ENCODE results near the gene PPM1J. TPM values are rescaled to one million over a fixed set of nuclear protein-coding genes. Genes with fewer than 3 reads are reported as not detected.

The PPM1J gene
- total and polyA plus RNA-seq, 9 of the 15 experiments (the other 6 are each of a cell fraction or from before 2014, with no cell fraction given), result 0.25 to 10.5 (median 4.2) TPM

DNA sequence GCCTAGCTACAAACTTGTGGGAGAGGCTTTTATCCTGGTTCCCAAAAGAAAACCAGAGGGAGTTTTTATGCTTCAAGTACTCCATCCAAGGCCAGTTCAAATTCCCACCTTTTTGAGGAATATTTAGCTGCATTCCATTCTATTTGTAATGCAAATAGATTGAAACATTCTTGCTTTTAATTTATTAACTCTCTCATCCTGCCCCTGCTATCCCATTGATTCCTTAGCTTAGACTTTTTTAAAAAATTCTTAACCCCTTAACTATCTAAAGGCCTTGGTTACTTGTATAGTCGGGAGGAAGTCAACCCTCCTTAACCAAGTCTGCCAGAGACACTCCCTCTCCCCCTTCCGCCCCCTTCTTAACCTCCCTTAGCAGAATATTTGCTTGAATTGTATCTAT is 43.1 kb downstream of the PPM1J start:
- ChIA-PET CTCF (ENCODE audit: low intra/inter-chr PET ratio) (interaction anchor here (0.6 to 2.2 kb wide), 2 partner anchors 35 to 45 kb away, joined by 3 to 15 read pairs; partner anchors contain the start of gene RHOC), POLR2A (interaction anchor here (0.6 to 7.3 kb wide), 13 partner anchors 10 to 721 kb away, joined by 3 to 104 read pairs (median 4); partner anchors contain the start of genes PPM1J and ST7L)
- BruUV-seq (replicated peaks), result no TSS peak
- Histone ChIP-seq H3K27me3 (ENCODE audit: control insufficient read depth in 2 of 2, insufficient read depth in 2 of 2, low read length in 2 of 2) (no peaks in the 10 kb centered on the region), H3K4me1 (replicated peaks in 1 of 2; ENCODE audit: control insufficient read depth in 2 of 2, insufficient read depth in 2 of 2, low read length in 2 of 2) (peaks cover 18 to 31% of the 10 kb centered on the region in 2 experiments), H2AFZ (ENCODE audit: low read depth, low read length) (no peak overlapping the region), H3K4me3 (no peak overlapping the region), H4K20me1 (replicated peaks; ENCODE audit: control insufficient read depth, insufficient read depth, low read length) (no peaks in the 10 kb centered on the region), H3K27ac (ENCODE audit: extremely low read depth, low read depth, low read length) (no peak overlapping the region), H3K9me1 (ENCODE audit: control insufficient read depth, insufficient read depth, low read length) (no peaks in the 10 kb centered on the region), H3K9me3 (replicated peaks; ENCODE audit: control insufficient read depth, insufficient read depth, low read depth, low read length) (no peaks in the 10 kb centered on the region), H3K36me3 (ENCODE audit: control insufficient read depth, insufficient read depth, low read length) (peaks cover 61% of the 10 kb centered on the region), H3K79me2 (ENCODE audit: control insufficient read depth, insufficient read depth, low read length) (peaks cover 29% of the 10 kb centered on the region), H3K9ac (ENCODE audit: insufficient read depth in 1 of 2, low read depth in 2 of 2, low read length in 2 of 2) (no peak overlapping the region), H3K4me2 (ENCODE audit: insufficient read depth, low read length) (no peak overlapping the region)
- TF ChIP-seq, protein P1, sequence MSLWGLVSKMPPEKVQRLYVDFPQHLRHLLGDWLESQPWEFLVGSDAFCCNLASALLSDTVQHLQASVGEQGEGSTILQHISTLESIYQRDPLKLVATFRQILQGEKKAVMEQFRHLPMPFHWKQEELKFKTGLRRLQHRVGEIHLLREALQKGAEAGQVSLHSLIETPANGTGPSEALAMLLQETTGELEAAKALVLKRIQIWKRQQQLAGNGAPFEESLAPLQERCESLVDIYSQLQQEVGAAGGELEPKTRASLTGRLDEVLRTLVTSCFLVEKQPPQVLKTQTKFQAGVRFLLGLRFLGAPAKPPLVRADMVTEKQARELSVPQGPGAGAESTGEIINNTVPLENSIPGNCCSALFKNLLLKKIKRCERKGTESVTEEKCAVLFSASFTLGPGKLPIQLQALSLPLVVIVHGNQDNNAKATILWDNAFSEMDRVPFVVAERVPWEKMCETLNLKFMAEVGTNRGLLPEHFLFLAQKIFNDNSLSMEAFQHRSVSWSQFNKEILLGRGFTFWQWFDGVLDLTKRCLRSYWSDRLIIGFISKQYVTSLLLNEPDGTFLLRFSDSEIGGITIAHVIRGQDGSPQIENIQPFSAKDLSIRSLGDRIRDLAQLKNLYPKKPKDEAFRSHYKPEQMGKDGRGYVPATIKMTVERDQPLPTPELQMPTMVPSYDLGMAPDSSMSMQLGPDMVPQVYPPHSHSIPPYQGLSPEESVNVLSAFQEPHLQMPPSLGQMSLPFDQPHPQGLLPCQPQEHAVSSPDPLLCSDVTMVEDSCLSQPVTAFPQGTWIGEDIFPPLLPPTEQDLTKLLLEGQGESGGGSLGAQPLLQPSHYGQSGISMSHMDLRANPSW (CRISPR knock-in tag; IDR thresholded peaks at IDR 0.05), result no peak
- TF ChIP-seq HMBOX1 (IDR thresholded peaks at IDR 0.05), result peak; percentile 76; the same call in 1 of the 2 replicates
- TF ChIP-seq MAFG (tag; conservative IDR thresholded peaks at IDR 0.05), result no peak
- intact Hi-C loops (cut with micrococcal nuclease), result no loop called here
- no peak for ATAC-seq
- in situ Hi-C loops (cut with MboI), result no loop called here
- 75% methylated on average over 2 of the region's 2 CpGs for WGBS (ENCODE audit: insufficient coverage, low coverage, missing lambda C conversion rate)
- no peak for DNase-seq (ENCODE audit: extremely low read depth in 1 of 4, low spot score in 3 of 4)
- FAIRE-seq, result no peak
